Bronchial epithelial cell (primary cell): ENCODE measurements around the gene DDR1. TPM values are rescaled to one million over a fixed set of nuclear protein-coding genes. Genes with fewer than 3 reads are reported as not detected.
A peak's percentile ranks its signal among the peaks of the same experiment; 100 is the strongest.

Experiments
- DNase-seq: peaks from one replicate; pipeline ENCODE4 v3.0.0-alpha.2; 2010; ENCODE audit warnings: low read depth
- FAIRE-seq: peaks from 2 replicates; lab custom pipeline; 2011; peaks lifted over from hg19 to GRCh38; lab: Jason Lieb, UNC
- H3K27me3 ChIP-seq: 2 replicates; pipeline ENCODE4 v1.5.1; 2011; ENCODE audit warnings: low read length; ENCODE audit not compliant: control insufficient read depth, insufficient read depth
- H3K36me3 ChIP-seq: 2 replicates; pipeline ENCODE4 v1.5.1; 2011; ENCODE audit warnings: low read length; ENCODE audit not compliant: control insufficient read depth, insufficient read depth
- H3K4me3 ChIP-seq: 2 replicates; pipeline ENCODE4 v1.5.1; 2011; ENCODE audit warnings: mild to moderate bottlenecking, low read depth, low read length, control low read depth
- total RNA-seq: library from RNA; depleted of rRNA; stranded (reverse); fragments of >200 nt; gene quantifications from 2 replicates; pipeline ENCODE4 v1.2.1, GENCODE V29; 2014
- TF ChIP-seq, protein P1 (sequence below): IDR thresholded peaks from 2 replicates; pipeline ENCODE4 v1.5.1; 2011; ENCODE audit warnings: mild to moderate bottlenecking, moderate library complexity, low read length, control low read depth, inconsistent platforms; ENCODE audit not compliant: insufficient read depth, severe bottlenecking

Gene DDR1
- total RNA-seq, 1 donor from 2014 or later, result 149 TPM

DNA sequence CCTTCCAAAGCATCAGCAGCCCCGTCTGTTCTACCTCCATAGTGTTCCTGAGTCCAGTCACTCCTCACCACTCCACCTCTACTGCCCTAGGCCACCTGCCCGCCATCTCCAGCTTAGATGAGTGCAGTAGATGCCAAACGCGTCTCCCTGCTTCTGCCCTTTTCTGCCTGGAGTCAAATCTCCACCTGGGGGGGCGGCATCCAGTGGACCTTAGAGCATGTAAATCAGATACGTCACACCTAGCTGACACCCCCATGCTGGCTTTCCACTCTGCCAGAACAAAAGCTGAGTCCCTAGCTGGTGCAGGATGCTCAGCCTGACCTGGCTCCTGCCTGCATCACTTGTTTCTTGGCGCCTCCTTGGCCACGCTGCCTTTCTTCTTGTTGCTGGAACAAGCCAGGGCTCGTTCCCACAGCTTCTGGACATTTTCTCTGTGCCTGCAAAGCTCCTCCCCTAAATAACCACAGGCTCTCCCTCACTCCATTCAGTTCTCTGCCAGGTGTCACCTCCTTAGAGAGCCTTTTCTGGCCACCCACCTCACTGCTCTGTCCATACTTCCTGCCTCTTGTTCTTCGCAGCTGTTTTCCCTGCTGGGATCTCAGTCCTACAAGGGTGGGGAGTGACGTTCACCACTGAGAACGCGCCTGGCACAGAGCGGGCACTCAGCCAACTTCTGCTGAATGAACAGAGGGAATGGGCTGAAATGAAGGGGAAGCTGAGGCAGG, 5.8 kb downstream of the DDR1 start:
- TF ChIP-seq, protein P1, sequence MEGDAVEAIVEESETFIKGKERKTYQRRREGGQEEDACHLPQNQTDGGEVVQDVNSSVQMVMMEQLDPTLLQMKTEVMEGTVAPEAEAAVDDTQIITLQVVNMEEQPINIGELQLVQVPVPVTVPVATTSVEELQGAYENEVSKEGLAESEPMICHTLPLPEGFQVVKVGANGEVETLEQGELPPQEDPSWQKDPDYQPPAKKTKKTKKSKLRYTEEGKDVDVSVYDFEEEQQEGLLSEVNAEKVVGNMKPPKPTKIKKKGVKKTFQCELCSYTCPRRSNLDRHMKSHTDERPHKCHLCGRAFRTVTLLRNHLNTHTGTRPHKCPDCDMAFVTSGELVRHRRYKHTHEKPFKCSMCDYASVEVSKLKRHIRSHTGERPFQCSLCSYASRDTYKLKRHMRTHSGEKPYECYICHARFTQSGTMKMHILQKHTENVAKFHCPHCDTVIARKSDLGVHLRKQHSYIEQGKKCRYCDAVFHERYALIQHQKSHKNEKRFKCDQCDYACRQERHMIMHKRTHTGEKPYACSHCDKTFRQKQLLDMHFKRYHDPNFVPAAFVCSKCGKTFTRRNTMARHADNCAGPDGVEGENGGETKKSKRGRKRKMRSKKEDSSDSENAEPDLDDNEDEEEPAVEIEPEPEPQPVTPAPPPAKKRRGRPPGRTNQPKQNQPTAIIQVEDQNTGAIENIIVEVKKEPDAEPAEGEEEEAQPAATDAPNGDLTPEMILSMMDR, result no peak
- no peak for FAIRE-seq
- peak; percentile 86 for DNase-seq
- H3K4me3 ChIP-seq, result no peak overlapping the region
- H3K27me3 ChIP-seq, result no peaks in the 10 kb centered on the region
- peaks cover 53% of the 10 kb centered on the region for H3K36me3 ChIP-seq

DNA sequence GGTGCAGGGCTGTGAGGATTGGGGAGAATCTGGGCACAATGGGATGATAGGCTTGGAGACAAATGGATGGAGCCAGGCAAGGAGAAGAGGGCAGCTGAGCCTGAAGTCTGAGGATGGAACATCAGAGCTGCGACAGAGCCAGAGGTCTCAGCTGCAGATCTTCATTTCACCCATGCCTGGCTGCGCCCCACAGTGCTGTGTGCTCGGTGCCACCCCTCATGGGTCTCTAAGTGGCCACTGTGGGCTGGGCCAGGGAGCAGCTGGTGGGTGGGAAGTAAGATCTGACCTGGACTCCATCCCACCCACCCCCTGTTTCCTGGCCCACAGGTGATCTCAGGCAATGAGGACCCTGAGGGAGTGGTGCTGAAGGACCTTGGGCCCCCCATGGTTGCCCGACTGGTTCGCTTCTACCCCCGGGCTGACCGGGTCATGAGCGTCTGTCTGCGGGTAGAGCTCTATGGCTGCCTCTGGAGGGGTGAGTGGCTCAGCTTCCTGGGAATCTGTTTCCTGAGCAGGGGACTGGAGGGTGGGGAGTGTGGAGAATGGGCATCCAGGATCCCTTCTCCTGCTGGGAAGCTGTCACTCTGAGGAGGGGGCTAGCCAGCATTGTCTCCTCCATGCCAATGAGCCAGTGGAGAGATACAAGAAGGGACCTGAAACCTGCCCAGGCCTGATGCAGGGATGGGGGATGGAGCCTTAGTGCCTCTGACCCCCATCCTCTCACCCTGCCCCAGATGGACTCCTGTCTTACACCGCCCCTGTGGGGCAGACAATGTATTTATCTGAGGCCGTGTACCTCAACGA, 6.5 kb downstream of the DDR1 start:
- Histone ChIP-seq H3K27me3 (no peaks in the 10 kb centered on the region), H3K4me3 (no peak overlapping the region), H3K36me3 (peaks cover 59% of the 10 kb centered on the region)
- no peak for DNase-seq
- FAIRE-seq, result no peak
- TF ChIP-seq, protein P1, result no peak

DNA sequence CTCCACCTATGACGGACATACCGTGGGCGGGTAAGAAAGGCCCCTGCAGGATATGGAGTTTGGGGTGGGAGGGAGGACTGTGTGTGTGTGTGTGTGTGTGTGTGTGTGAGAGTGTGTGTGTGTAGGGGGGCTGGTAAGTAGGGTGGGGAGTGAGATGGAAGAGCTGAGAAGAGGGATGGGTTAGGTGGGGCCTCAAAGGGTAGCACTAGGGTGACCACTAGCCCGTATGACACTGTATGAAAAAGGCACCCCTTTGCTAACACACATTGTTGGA, 7.1 kb downstream of the DDR1 start:
- Histone ChIP-seq H3K36me3 (peaks cover 61% of the 10 kb centered on the region), H3K4me3 (no peak overlapping the region), H3K27me3 (no peaks in the 10 kb centered on the region)
- DNase-seq, result no peak
- TF ChIP-seq, protein P1, result no peak
- no peak for FAIRE-seq

DNA sequence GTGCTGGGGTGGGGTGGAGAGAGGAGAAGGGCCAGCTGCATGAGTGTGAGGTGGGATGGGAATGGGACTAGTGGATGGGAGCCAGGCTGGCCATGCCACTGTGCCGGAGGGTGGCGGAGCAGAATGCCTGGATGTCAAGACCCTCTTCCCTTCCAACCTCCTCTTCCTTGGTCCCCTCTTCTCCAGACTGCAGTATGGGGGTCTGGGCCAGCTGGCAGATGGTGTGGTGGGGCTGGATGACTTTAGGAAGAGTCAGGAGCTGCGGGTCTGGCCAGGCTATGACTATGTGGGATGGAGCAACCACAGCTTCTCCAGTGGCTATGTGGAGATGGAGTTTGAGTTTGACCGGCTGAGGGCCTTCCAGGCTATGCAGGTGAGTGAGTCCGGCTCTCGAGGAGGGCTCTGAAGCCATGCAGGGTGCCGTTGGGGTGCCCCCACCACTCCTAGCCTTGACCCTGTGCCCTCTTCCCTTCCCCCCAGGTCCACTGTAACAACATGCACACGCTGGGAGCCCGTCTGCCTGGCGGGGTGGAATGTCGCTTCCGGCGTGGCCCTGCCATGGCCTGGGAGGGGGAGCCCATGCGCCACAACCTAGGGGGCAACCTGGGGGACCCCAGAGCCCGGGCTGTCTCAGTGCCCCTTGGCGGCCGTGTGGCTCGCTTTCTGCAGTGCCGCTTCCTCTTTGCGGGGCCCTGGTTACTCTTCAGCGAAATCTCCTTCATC, 7.7 kb downstream of the DDR1 start:
- no peak for FAIRE-seq
- DNase-seq, result no peak
- peaks cover 61% of the 10 kb centered on the region for H3K36me3 ChIP-seq

DNA sequence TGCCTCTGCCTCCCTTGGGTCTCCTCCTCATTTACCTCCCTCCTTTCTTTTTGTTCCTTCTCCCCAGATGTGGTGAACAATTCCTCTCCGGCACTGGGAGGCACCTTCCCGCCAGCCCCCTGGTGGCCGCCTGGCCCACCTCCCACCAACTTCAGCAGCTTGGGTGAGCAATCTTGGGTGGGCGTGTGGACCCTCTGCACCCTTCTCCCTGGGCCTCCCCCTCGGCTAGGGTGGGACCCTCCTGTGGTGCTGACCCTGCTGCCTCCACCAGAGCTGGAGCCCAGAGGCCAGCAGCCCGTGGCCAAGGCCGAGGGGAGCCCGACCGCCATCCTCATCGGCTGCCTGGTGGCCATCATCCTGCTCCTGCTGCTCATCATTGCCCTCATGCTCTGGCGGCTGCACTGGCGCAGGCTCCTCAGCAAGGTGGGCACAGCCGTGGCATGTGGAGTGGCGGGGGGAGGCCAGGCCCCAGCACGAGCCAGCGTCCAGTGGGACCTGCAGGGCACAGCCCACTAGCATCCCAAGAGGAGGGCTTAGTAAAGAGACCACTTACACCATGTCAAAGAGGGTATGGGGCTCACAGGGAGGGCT, 8.8 kb downstream of the DDR1 start:
- TF ChIP-seq, protein P1, result peak; percentile 11
- DNase-seq, result no peak
- H3K36me3 ChIP-seq, result peaks cover 68% of the 10 kb centered on the region
- no peaks in the 10 kb centered on the region for H3K27me3 ChIP-seq
- FAIRE-seq, result no peak
- H3K4me3 ChIP-seq, result no peak overlapping the region

More for the DNA sequence above, 7.7 kb downstream of the DDR1 start:
- TF ChIP-seq, protein P1, result no peak
- H3K27me3 ChIP-seq, result no peaks in the 10 kb centered on the region
- H3K4me3 ChIP-seq, result no peak overlapping the region
